HEK293 (cell line): ENCODE results near the gene CTNNA2.

ENCODE experiments used
- MYNN ChIP-seq: fragments of 450-650 bp; formaldehyde crosslinking; IDR thresholded peaks from 2 replicates; pipeline ENCODE4 v1.5.1; 2016; ENCODE audit warnings: missing biosample characterization, missing genetic modification characterization, borderline replicate concordance
- REPIN1 ChIP-seq: fragments of 450-650 bp; formaldehyde crosslinking; IDR thresholded peaks from 2 replicates; pipeline ENCODE4 v1.5.1; 2017; ENCODE audit warnings: missing biosample characterization, missing genetic modification characterization, low read depth
- WT1 ChIP-seq: fragments of 450-650 bp; formaldehyde crosslinking; IDR thresholded peaks from 2 replicates; pipeline ENCODE4 v1.5.1; 2016; ENCODE audit warnings: missing biosample characterization, missing genetic modification characterization
- ZNF132 ChIP-seq: fragments of 450-650 bp; formaldehyde crosslinking; IDR thresholded peaks from 2 replicates; pipeline ENCODE4 v1.5.1; 2017; ENCODE audit warnings: missing biosample characterization, missing genetic modification characterization, borderline replicate concordance
- ZNF19 ChIP-seq: fragments of 450-650 bp; formaldehyde crosslinking; IDR thresholded peaks from 2 replicates; pipeline ENCODE4; 2016; ENCODE audit warnings: missing biosample characterization, missing genetic modification characterization, low read depth
- ZNF311 ChIP-seq: fragments of 450-650 bp; formaldehyde crosslinking; IDR thresholded peaks from 2 replicates; pipeline ENCODE4 v1.5.1; 2017; ENCODE audit warnings: missing biosample characterization, missing genetic modification characterization, borderline replicate concordance
- ZNF776 ChIP-seq: fragments of 450-650 bp; formaldehyde crosslinking; IDR thresholded peaks from 2 replicates; pipeline ENCODE4 v1.5.0; 2017; ENCODE audit warnings: missing biosample characterization, missing genetic modification characterization, borderline replicate concordance
- ZNF777 ChIP-seq: fragments of 450-650 bp; formaldehyde crosslinking; IDR thresholded peaks from 2 replicates; pipeline ENCODE4 v1.5.1; 2017; ENCODE audit warnings: missing biosample characterization, missing genetic modification characterization, borderline replicate concordance
- ZNF830 ChIP-seq: fragments of 450-650 bp; IDR thresholded peaks from 2 replicates; pipeline ENCODE4 v1.5.0; 2018; ENCODE audit warnings: missing biosample characterization, missing genetic modification characterization, low read depth, mild to moderate bottlenecking, moderate library complexity
- ZSCAN30 ChIP-seq: fragments of 450-650 bp; IDR thresholded peaks from 2 replicates; pipeline ENCODE4 v1.5.1; 2018; ENCODE audit warnings: missing biosample characterization, mild to moderate bottlenecking, missing genetic modification characterization, moderate library complexity
- TF ChIP-seq, protein P1 (sequence below): fragments of 450-650 bp; formaldehyde crosslinking; IDR thresholded peaks from 2 replicates; pipeline ENCODE4 v1.5.1; 2016; ENCODE audit warnings: missing biosample characterization, missing genetic modification characterization
- TF ChIP-seq, protein P2 (sequence below): fragments of 450-650 bp; formaldehyde crosslinking; IDR thresholded peaks from 2 replicates; pipeline ENCODE4 v1.5.1; 2016; ENCODE audit warnings: missing biosample characterization, missing genetic modification characterization

- TF ChIP-seq, protein P1, sequence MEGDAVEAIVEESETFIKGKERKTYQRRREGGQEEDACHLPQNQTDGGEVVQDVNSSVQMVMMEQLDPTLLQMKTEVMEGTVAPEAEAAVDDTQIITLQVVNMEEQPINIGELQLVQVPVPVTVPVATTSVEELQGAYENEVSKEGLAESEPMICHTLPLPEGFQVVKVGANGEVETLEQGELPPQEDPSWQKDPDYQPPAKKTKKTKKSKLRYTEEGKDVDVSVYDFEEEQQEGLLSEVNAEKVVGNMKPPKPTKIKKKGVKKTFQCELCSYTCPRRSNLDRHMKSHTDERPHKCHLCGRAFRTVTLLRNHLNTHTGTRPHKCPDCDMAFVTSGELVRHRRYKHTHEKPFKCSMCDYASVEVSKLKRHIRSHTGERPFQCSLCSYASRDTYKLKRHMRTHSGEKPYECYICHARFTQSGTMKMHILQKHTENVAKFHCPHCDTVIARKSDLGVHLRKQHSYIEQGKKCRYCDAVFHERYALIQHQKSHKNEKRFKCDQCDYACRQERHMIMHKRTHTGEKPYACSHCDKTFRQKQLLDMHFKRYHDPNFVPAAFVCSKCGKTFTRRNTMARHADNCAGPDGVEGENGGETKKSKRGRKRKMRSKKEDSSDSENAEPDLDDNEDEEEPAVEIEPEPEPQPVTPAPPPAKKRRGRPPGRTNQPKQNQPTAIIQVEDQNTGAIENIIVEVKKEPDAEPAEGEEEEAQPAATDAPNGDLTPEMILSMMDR (tag by site-specific recombination), result no peak
- TF ChIP-seq ZNF777 (tag by site-specific recombination) (no peak), ZNF830 (tag by site-specific recombination) (no peak), REPIN1 (tag by site-specific recombination) (no peak), WT1 (no peak), ZNF311 (tag by site-specific recombination) (no peak), ZSCAN30 (tag by site-specific recombination) (no peak), MYNN (tag by site-specific recombination) (no peak), ZNF132 (tag by site-specific recombination) (no peak), ZNF19 (no peak), ZNF776 (tag by site-specific recombination) (no peak)
- TF ChIP-seq, protein P2, sequence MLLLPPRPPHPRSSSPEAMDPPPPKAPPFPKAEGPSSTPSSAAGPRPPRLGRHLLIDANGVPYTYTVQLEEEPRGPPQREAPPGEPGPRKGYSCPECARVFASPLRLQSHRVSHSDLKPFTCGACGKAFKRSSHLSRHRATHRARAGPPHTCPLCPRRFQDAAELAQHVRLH (tag by site-specific recombination), result no peak
Measured at GRCh38 chr2:79832511-79833234, 319.8 kb downstream of the CTNNA2 start.
